ENCODE data around the gene EPHB2. TPM values are rescaled to one million over a fixed set of nuclear protein-coding genes. Genes with fewer than 3 reads are reported as not detected.

The EPHB2 gene
- total and polyA plus RNA-seq, 2 of the 8 experiments (the other 6 are each of a cell fraction or from before 2014, with no cell fraction given), result 15.8 to 17.2 TPM

- no peaks in the 10 kb centered on the region for H3K36me3 ChIP-seq (ENCODE audit: control insufficient read depth in 2 of 4, insufficient read depth in 4 of 4, low read length in 3 of 4)
- no peaks in the 10 kb centered on the region for H4K20me1 ChIP-seq (replicated peaks in 1 of 2; ENCODE audit: control insufficient read depth in 1 of 2, insufficient read depth in 2 of 2, low read length in 2 of 2)
- no peak overlapping the region for H3K14ac ChIP-seq (ENCODE audit: insufficient read length)
- no peaks in the 10 kb centered on the region for H3K79me2 ChIP-seq (ENCODE audit: control insufficient read depth in 1 of 2, insufficient read depth in 2 of 2, low read length in 2 of 2)
- H3K18ac ChIP-seq (ENCODE audit: extremely low read depth, low read length), result no peak overlapping the region
- H3K56ac ChIP-seq (replicated peaks; ENCODE audit: insufficient read length, low read depth, low read length), result no peak overlapping the region
- no peaks in the 10 kb centered on the region; a peak in 1 of 7 replicates for H3K27me3 ChIP-seq (replicated peaks in 1 of 4; ENCODE audit: control insufficient read depth in 3 of 4, extremely low read depth in 1 of 4, insufficient read depth in 3 of 4, low read length in 3 of 4)
- H3K79me1 ChIP-seq (ENCODE audit: low read depth, low read length), result no peaks in the 10 kb centered on the region
- no peak overlapping the region; the same call in 1 of the 2 replicates for H4K8ac ChIP-seq (ENCODE audit: extremely low read depth, insufficient read depth, low read length)
- no peak overlapping the region for H3K27ac ChIP-seq (ENCODE audit: low read depth, low read length)
- 0 out of 2 replicates have a peak overlapping the region, but pooled peaks have one; percentile 72 for H2BK15ac ChIP-seq (ENCODE audit: low read length)
- no peak overlapping the region for H2BK12ac ChIP-seq (ENCODE audit: low read depth, low read length)
- no peak overlapping the region for H2BK20ac ChIP-seq (ENCODE audit: low read length)
- no peak overlapping the region for H3K9ac ChIP-seq (replicated peaks in 1 of 4; ENCODE audit: extremely low read depth in 1 of 4, low read depth in 3 of 4, low read length in 3 of 4)
- CTCF ChIA-PET (ENCODE audit: partially characterized antibody), result interaction anchor here (0.6 to 4.8 kb wide), 39 partner anchors 9 to 456 kb away, joined by 3 to 32 read pairs (median 4); no protein-coding TSS in a partner anchor
- no peak overlapping the region for H4K5ac ChIP-seq (ENCODE audit: insufficient read length, low read depth, low read length)
- H2BK120ac ChIP-seq (replicated peaks; ENCODE audit: low read depth, low read length), result no peak overlapping the region
- H2AK5ac ChIP-seq (ENCODE audit: low read depth, low read length), result no peak overlapping the region
- POLR2A ChIA-PET (ENCODE audit: partially characterized antibody), result no interaction called here
- no peak overlapping the region for H3K4ac ChIP-seq (replicated peaks; ENCODE audit: insufficient read length, low read depth, low read length)
- DNase-seq (ENCODE audit: low read depth in 1 of 2, low spot score in 2 of 2) (peak; percentile 44 to 95), FAIRE-seq (no peak)
- 0 out of 4 replicates have a peak, but pooled peaks cover 0 to 2% of the 10 kb centered on the region in 2 experiments for H3K9me3 ChIP-seq (ENCODE audit: insufficient read depth in 2 of 2, low read depth in 1 of 2, low read length in 1 of 2)
- H3K4me1 ChIP-seq (replicated peaks in 1 of 4; ENCODE audit: control insufficient read depth in 3 of 4, insufficient read depth in 4 of 4, low read length in 3 of 4), result no peaks in the 10 kb centered on the region
- H3K23ac ChIP-seq (ENCODE audit: insufficient read length), result no peak overlapping the region
- WGBS, 2 experiments (ENCODE audit: extremely low coverage in 1 of 2, insufficient coverage in 1 of 2, insufficient read length in 1 of 2, insufficient replicate concordance in 2 of 2, low coverage in 1 of 2, low lambda C conversion rate in 2 of 2, missing lambda C conversion rate in 1 of 2), result 44% methylated on average over 11 of the region's 11 CpGs; no CpG with 5 or more reads in 1 of the 2 experiments
- H4K91ac ChIP-seq (replicated peaks; ENCODE audit: insufficient read length, low read length), result no peak overlapping the region
- H2BK5ac ChIP-seq (ENCODE audit: low read depth, low read length), result no peak overlapping the region
- no peak overlapping the region for H3K4me3 ChIP-seq (ENCODE audit: extremely low read depth in 1 of 4, insufficient read depth in 2 of 4, low read depth in 3 of 4, low read length in 4 of 4)
- no peak overlapping the region for H3K4me2 ChIP-seq (ENCODE audit: insufficient read depth in 1 of 2, low read depth in 2 of 2, low read length in 2 of 2)
- no peaks in the 10 kb centered on the region for H3K23me2 ChIP-seq (ENCODE audit: low read depth, low read length)
- H2AFZ ChIP-seq (ENCODE audit: low read length), result no peak overlapping the region
- TF ChIP-seq, protein P1, sequence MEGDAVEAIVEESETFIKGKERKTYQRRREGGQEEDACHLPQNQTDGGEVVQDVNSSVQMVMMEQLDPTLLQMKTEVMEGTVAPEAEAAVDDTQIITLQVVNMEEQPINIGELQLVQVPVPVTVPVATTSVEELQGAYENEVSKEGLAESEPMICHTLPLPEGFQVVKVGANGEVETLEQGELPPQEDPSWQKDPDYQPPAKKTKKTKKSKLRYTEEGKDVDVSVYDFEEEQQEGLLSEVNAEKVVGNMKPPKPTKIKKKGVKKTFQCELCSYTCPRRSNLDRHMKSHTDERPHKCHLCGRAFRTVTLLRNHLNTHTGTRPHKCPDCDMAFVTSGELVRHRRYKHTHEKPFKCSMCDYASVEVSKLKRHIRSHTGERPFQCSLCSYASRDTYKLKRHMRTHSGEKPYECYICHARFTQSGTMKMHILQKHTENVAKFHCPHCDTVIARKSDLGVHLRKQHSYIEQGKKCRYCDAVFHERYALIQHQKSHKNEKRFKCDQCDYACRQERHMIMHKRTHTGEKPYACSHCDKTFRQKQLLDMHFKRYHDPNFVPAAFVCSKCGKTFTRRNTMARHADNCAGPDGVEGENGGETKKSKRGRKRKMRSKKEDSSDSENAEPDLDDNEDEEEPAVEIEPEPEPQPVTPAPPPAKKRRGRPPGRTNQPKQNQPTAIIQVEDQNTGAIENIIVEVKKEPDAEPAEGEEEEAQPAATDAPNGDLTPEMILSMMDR (IDR thresholded peaks at IDR 0.05; ENCODE audit: control extremely low read depth in 1 of 3, insufficient read depth in 1 of 3, low read depth in 1 of 3, low read length in 3 of 3), result peak; percentile 81 to 93 (median 85)
- TF ChIP-seq CREB1 (IDR thresholded peaks at IDR 0.05), result 0 out of 2 replicates have a peak, but pooled peaks have one; percentile 17
- 0 out of 2 replicates have a peak, but pooled peaks have one; percentile 13 for TF ChIP-seq TEAD4 (IDR thresholded peaks at IDR 0.05; ENCODE audit: low read depth, low read length)
- no peak for TF ChIP-seq CTBP2 (IDR thresholded peaks at IDR 0.05; ENCODE audit: borderline replicate concordance, insufficient read depth, insufficient read length, low read length)
- TF ChIP-seq EP300 (IDR thresholded peaks at IDR 0.05; ENCODE audit: borderline replicate concordance in 1 of 2, low read depth in 2 of 2, low read length in 2 of 2), result 0 out of 3 replicates have a peak, but pooled peaks of 1 of the 2 experiments have one; percentile 46
- peak; percentile 63; the same call in 1 of the 2 replicates for TF ChIP-seq CHD2 (IDR thresholded peaks at IDR 0.05; ENCODE audit: low read length)
- TF ChIP-seq YY1 (IDR thresholded peaks at IDR 0.05; ENCODE audit: low read depth, low read length), result peak; percentile 76
These were observed 219.7 kb downstream of the EPHB2 start for GRCh38 chr1:22930240-22930912.
